Uterus (tissue), 2 donors: ENCODE results near the gene PNMA8A.

Experiments
- CTCF ChIP-seq, 4 experiments: fragments of 200-600 bp in 2 of 4; fragments of 450-650 bp in 2 of 4; sonication (generic) in 2 of 4; IDR thresholded peaks; one replicate each; pipeline ENCODE4 v1.5.1; 2016 to 2019; ENCODE audit warnings: antibody characterized with exemption in 4 of 4, mild to moderate bottlenecking in 2 of 4, moderate library complexity in 1 of 4
- POLR2A ChIP-seq, 2 donors: fragments of 450-650 bp; IDR thresholded peaks; one replicate each; pipeline ENCODE4 v1.6.1; 2016; ENCODE audit warnings: antibody characterized with exemption in 2 of 2, mild to moderate bottlenecking in 1 of 2, moderate library complexity in 1 of 2

GRCh38 chr19:46420056-46420455, 51.3 kb downstream of the PNMA8A start:
- TF ChIP-seq CTCF (IDR thresholded peaks at IDR 0.05) (no peak), POLR2A (IDR thresholded peaks at IDR 0.05) (no peak)
